ENCODE data around the gene SLC11A1. TPM values are rescaled to one million over a fixed set of nuclear protein-coding genes. Genes with fewer than 3 reads are reported as not detected.

SLC11A1 gene
- polyA plus RNA-seq, 3 donors, result 184 to 2,019 (median 352) TPM

GRCh38 chr2:218422403-218423086, 40.5 kb downstream of the SLC11A1 start:
- peaks cover 2 to 9% (median 5%) of the 10 kb centered on the region in 3 donors for H3K27me3 Mint-ChIP-seq (ENCODE audit: low read depth in 3 of 3)
- Histone ChIP-seq H4K20me1 (ENCODE audit: insufficient read depth, low read length) (no peaks in the 10 kb centered on the region), H3K27ac (ENCODE audit: low read depth in 1 of 2, low read length in 2 of 2) (no peak overlapping the region), H2AFZ (ENCODE audit: insufficient read depth, low read depth, low read length, poor library complexity, severe bottlenecking) (no peak overlapping the region), H3K4me1 (ENCODE audit: control insufficient read depth in 1 of 2, insufficient read depth in 2 of 2, low read length in 2 of 2) (no peaks in the 10 kb centered on the region), H3K79me2 (ENCODE audit: insufficient read depth, low read length) (no peaks in the 10 kb centered on the region), H3K36me3 (replicated peaks in 1 of 2; ENCODE audit: control insufficient read depth in 1 of 2, insufficient read depth in 2 of 2, low read length in 2 of 2) (no peaks in the 10 kb centered on the region), H3K4me3 (replicated peaks in 1 of 3; ENCODE audit: low read depth in 2 of 3, low read length in 3 of 3) (no peak overlapping the region), H3K4me2 (replicated peaks; ENCODE audit: extremely low read depth, low read length, poor library complexity, severe bottlenecking) (no peak overlapping the region), H3K9me3 (replicated peaks in 1 of 2; ENCODE audit: control insufficient read depth in 1 of 2, insufficient read depth in 1 of 2, low read length in 2 of 2) (no peaks in the 10 kb centered on the region), H3K9ac (ENCODE audit: insufficient read depth, low read length, poor library complexity, severe bottlenecking) (no peak overlapping the region), H3K27me3 (ENCODE audit: control insufficient read depth in 2 of 2, insufficient read depth in 2 of 2, low read length in 2 of 2) (no peaks in the 10 kb centered on the region)
- peak overlapping the region in 1 of 7 donors; percentile 45 for H3K27ac Mint-ChIP-seq
- intact Hi-C loops (cut with micrococcal nuclease), result loop anchor here in 1 of 2 donors (10.0 kb wide), 1 partner anchor 72 kb away; no protein-coding TSS in a partner anchor
- H3K36me3 Mint-ChIP-seq, result no peaks in the 10 kb centered on the region
- H3K4me3 Mint-ChIP-seq, result no peak overlapping the region
- peaks cover 6% of the 10 kb centered on the region for H3K4me1 Mint-ChIP-seq
- 94% methylated on average over 6 of the region's 9 CpGs for WGBS (ENCODE audit: insufficient coverage)
- no peaks in the 10 kb centered on the region for H3K9me3 Mint-ChIP-seq
- no peak for DNase-seq
- TF ChIP-seq CTCF (IDR thresholded peaks at IDR 0.05), result no peak

- no peak overlapping the region for H3K4me3 Mint-ChIP-seq
- no peak overlapping the region for H3K4me3 ChIP-seq (replicated peaks in 1 of 3; ENCODE audit: low read depth in 2 of 3, low read length in 3 of 3)
- no peaks in the 10 kb centered on the region for H3K9me3 Mint-ChIP-seq
- peaks cover 6% of the 10 kb centered on the region for H3K4me1 Mint-ChIP-seq
- DNase-seq, result no peak
- no peak overlapping the region for H2AFZ ChIP-seq (ENCODE audit: insufficient read depth, low read depth, low read length, poor library complexity, severe bottlenecking)
- 89% methylated on average over 3 of the region's 9 CpGs for WGBS (ENCODE audit: insufficient coverage)
- H4K20me1 ChIP-seq (ENCODE audit: insufficient read depth, low read length), result no peaks in the 10 kb centered on the region
- H3K4me2 ChIP-seq (replicated peaks; ENCODE audit: extremely low read depth, low read length, poor library complexity, severe bottlenecking), result no peak overlapping the region
- H3K9ac ChIP-seq (ENCODE audit: insufficient read depth, low read length, poor library complexity, severe bottlenecking), result no peak overlapping the region
- H3K27me3 Mint-ChIP-seq (ENCODE audit: low read depth in 3 of 3), result peaks cover 0 to 6% (median 3%) of the 10 kb centered on the region in 3 donors
- H3K36me3 ChIP-seq (replicated peaks in 1 of 2; ENCODE audit: control insufficient read depth in 1 of 2, insufficient read depth in 2 of 2, low read length in 2 of 2), result no peaks in the 10 kb centered on the region
- H3K27me3 ChIP-seq (ENCODE audit: control insufficient read depth in 2 of 2, insufficient read depth in 2 of 2, low read length in 2 of 2), result no peaks in the 10 kb centered on the region
- H3K36me3 Mint-ChIP-seq, result no peaks in the 10 kb centered on the region
- H3K79me2 ChIP-seq (ENCODE audit: insufficient read depth, low read length), result no peaks in the 10 kb centered on the region
- TF ChIP-seq CTCF (IDR thresholded peaks at IDR 0.05), result no peak
- no peaks in the 10 kb centered on the region for H3K9me3 ChIP-seq (replicated peaks in 1 of 2; ENCODE audit: control insufficient read depth in 1 of 2, insufficient read depth in 1 of 2, low read length in 2 of 2)
- H3K27ac Mint-ChIP-seq, result no peak overlapping the region
- no peaks in the 10 kb centered on the region for H3K4me1 ChIP-seq (ENCODE audit: control insufficient read depth in 1 of 2, insufficient read depth in 2 of 2, low read length in 2 of 2)
- H3K27ac ChIP-seq (ENCODE audit: low read depth in 1 of 2, low read length in 2 of 2), result no peak overlapping the region
- intact Hi-C loops (cut with micrococcal nuclease), result loop anchor here in 1 of 2 donors (10.0 kb wide), 1 partner anchor 71 kb away; no protein-coding TSS in a partner anchor
Observed at GRCh38 chr2:218423584-218423983, 41.5 kb downstream of the SLC11A1 start.

Data from CD14-positive monocyte (primary cell).